HG03159 (cell line): ENCODE data around the gene MICAL3.
"Not testable (repeated sequence)": the region's sequence is repeated elsewhere in the genome, so short reads cannot be mapped to it uniquely, and the experiment has no call there.

ENCODE experiments used
- ATAC-seq: cut with Tn5 transposase; IDR thresholded peaks from one replicate; pipeline ENCODE4 v1.9.1; 2021; ENCODE audit warnings: mild to moderate bottlenecking, moderate library complexity; ENCODE audit not compliant: unreplicated experiment

MICAL3 gene

GRCh38 chr22:17773606-17774205 is 250.7 kb downstream of the MICAL3 start:
- no peak for ATAC-seq

- ATAC-seq = no peak
Observed at GRCh38 chr22:17772958-17773605, 251.3 kb downstream of the MICAL3 start.

- no peak for ATAC-seq
Observed at GRCh38 chr22:17772249-17772957, 252.0 kb downstream of the MICAL3 start.

GRCh38 chr22:17770180-17771077 is 253.9 kb downstream of the MICAL3 start:
- ATAC-seq = no peak

- ATAC-seq = no peak
Observed at GRCh38 chr22:17769716-17770082, 254.7 kb downstream of the MICAL3 start.

- no peak for ATAC-seq
Observed at GRCh38 chr22:17769013-17769715, 255.2 kb downstream of the MICAL3 start.

- ATAC-seq = peak; percentile 62
Observed at GRCh38 chr22:17767233-17768065, 256.9 kb downstream of the MICAL3 start.

GRCh38 chr22:17764852-17765251 is 259.5 kb downstream of the MICAL3 start:
- not testable (repeated sequence) for ATAC-seq

- ATAC-seq = no peak
Observed at GRCh38 chr22:17764036-17764435, 260.3 kb downstream of the MICAL3 start.

GRCh38 chr22:17763442-17763841 is 260.9 kb downstream of the MICAL3 start:
- not testable (repeated sequence) for ATAC-seq

GRCh38 chr22:17761138-17761488 is 263.2 kb downstream of the MICAL3 start:
- ATAC-seq = no peak

GRCh38 chr22:17754233-17754925 is 270.0 kb downstream of the MICAL3 start:
- ATAC-seq = no peak

- ATAC-seq = no peak
Observed at GRCh38 chr22:17753401-17753989, 270.9 kb downstream of the MICAL3 start.

- no peak for ATAC-seq
Observed at GRCh38 chr22:17751596-17751995, 272.8 kb downstream of the MICAL3 start.

GRCh38 chr22:17749605-17750395 is 274.6 kb downstream of the MICAL3 start:
- no peak for ATAC-seq

GRCh38 chr22:17748555-17749353 is 275.6 kb downstream of the MICAL3 start:
- no peak for ATAC-seq

GRCh38 chr22:17746916-17747315 is 277.4 kb downstream of the MICAL3 start:
- no peak for ATAC-seq
